COLO829 (cell line): Measurements from ENCODE around the gene AURKB.
"Not testable (repeated sequence)": the region's sequence is repeated elsewhere in the genome, so short reads cannot be mapped to it uniquely, and the experiment has no call there.

ENCODE experiments used
- DNase-seq: peaks from one replicate; pipeline ENCODE4 v3.0.0; 2012; ENCODE audit warnings: low spot score

The AURKB gene

DNA sequence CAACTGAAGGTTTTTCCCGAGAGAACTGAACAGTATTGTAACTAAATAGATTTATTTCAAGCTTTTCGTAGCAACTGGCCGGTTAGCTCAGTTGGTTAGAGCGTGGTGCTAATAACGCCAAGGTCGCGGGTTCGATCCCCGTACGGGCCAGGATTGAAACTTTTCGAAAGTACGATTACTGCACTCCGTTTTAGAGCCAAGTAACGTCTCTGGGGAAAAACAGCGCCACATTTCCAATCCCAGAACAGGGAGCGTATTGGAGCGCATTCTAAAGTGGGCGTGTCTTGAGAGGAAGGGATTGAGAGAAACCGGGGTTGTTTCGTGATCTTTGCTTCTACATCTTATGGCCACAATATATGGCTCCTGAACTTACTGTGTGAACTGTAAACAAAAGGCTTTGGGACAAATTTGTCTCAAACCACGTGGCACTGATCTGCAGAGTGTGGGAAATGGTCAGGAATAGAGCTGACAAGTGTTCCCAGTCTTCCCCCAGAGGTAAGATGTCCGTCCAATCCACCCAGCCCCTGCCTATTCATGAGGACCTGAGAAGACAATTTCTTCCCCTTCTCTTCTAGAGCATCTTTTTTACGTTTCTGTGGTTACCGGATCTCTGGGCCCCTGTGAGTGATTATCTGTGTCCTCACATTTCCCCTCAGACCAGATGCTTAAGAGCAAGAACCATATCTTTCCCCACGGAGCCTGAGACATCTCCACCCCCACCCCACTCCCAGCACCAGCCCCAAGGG lies 22.7 kb downstream of the AURKB start:
- peak; percentile 97 for DNase-seq

DNA sequence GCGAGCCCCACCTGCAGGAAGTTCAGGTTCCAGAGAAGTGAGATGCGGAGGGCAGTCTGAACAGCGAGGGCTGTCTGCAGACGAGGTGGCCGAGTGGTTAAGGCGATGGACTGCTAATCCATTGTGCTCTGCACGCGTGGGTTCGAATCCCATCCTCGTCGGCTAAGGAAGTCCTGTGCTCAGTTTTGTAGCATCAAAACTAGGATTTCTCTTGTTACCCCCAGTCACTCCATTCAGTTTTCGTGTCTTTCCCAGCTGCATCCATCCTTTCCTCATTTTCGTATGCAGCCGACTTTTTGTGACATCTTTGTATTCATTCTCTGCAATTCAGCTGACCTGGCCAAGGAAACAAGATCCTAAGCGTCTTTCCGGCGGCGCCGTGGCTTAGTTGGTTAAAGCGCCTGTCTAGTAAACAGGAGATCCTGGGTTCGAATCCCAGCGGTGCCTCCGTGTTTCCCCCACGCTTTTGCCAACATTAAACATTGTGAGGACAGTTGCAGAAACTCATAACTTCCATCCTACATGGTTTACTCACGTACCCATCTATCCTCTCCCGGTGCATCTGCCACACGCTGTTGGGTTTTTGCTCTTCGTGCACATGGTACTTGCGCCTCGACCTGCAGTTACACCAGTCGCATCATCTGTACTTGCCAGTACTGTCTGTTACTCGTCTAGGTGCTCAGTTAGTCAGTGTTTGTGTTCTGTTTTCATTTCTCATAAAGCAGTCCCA lies 23.4 kb downstream of the AURKB start:
- peak; percentile 91 for DNase-seq

GRCh38 chr17:8186446-8186786 lies 24.0 kb downstream of the AURKB start:
- DNase-seq: no peak

- peak; percentile 77 for DNase-seq
These were observed 24.6 kb downstream of the AURKB start for GRCh38 chr17:8185582-8186445.

- DNase-seq: no peak
These were observed 33.2 kb downstream of the AURKB start for GRCh38 chr17:8176998-8177731.

GRCh38 chr17:8176197-8176940 lies 34.0 kb downstream of the AURKB start, which contains the start of gene TMEM107:
Gene TMEM107 (minus strand): TSS chr17:8176380. CDS start chr17:8176286, 94 bp downstream.
- DNase-seq: peak; percentile 65

DNA sequence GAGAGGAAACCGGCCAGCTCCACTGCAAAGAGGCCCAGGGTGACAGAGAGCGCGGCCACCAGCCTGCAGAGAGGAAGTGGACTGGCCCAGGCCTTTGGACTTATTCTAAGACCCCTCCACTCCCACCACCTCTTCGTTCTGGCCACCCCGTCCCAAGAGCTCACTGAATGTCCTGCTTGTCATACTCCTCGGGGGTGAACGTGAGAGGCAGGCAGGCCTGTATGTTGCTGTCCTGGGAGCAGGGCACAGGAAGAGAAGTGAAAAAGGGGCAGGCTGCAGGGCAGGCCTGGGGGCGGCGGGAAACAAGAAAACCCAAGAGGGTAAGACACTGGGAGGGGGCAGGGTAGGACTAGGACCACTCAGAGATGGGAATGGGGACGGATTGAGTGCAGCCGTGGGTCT lies 34.6 kb downstream of the AURKB start:
- DNase-seq: no peak

DNA sequence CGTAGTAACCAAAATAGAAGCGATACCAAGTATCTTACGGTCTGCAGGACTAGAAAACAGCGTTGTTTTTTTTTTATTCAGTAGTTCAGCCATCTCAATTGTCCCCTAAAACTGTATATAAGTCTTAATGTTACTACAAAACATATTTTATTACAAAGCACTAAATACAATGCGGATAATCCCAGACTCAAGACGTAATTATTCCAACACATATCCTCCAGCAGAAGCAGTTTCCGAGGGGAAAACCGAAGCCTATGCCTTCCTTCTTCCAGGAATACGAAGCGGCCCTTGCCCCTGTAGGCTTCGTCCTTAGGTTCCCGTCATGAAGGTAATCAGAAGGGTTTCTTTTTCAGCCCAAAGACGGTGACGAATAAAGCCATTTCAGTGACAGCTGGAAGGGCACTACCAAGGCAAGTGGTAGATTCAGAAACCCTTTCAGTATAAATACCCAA lies 36.5 kb downstream of the AURKB start:
- DNase-seq: no peak

DNA sequence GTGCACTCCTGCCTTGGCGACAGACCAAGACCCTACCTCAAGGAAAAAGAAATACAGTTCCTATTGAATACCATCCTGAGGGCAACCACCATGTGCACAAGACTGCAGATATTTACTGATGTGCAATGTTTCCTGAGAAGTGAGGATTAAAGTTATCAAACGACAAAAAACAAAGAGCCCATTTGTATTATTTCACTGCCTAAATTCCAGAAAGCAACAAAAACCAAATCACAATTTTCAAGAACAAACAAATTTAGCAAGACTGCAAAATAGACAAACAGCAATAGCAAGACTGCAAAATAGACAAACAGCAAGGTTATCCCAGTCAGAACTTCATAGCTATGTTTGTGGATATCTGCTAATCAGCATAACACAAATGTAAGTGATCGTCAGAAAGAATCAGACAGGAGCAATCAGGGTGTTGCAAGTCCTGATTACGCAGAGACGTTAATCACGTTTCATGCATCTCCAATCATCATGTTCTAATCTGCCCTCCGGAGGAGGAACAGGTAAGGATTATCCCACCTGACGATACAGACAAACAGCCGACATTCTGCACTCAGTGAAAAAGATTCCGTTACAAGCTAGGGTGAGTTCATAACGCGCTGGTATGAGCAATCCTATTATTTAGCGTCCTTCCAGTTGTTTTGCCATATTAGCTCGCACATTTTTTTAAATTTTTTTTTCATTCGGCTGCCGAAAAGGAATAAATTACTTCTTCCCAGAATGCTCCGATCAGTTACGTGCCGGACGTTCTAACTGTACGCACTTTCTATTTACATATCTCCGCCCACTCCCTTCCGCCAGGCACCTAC lies 37.1 kb downstream of the AURKB start:
- DNase-seq: peak; percentile 94

- DNase-seq: not testable (repeated sequence)
These were observed 40.2 kb downstream of the AURKB start for GRCh38 chr17:8170186-8170585.

- DNase-seq: peak; percentile 48
These were observed 42.8 kb downstream of the AURKB start for GRCh38 chr17:8167526-8167925.

GRCh38 chr17:8166731-8167130 lies 43.6 kb downstream of the AURKB start:
- no peak for DNase-seq

- no peak for DNase-seq
These were observed 45.6 kb downstream of the AURKB start for GRCh38 chr17:8164815-8165131.

DNA sequence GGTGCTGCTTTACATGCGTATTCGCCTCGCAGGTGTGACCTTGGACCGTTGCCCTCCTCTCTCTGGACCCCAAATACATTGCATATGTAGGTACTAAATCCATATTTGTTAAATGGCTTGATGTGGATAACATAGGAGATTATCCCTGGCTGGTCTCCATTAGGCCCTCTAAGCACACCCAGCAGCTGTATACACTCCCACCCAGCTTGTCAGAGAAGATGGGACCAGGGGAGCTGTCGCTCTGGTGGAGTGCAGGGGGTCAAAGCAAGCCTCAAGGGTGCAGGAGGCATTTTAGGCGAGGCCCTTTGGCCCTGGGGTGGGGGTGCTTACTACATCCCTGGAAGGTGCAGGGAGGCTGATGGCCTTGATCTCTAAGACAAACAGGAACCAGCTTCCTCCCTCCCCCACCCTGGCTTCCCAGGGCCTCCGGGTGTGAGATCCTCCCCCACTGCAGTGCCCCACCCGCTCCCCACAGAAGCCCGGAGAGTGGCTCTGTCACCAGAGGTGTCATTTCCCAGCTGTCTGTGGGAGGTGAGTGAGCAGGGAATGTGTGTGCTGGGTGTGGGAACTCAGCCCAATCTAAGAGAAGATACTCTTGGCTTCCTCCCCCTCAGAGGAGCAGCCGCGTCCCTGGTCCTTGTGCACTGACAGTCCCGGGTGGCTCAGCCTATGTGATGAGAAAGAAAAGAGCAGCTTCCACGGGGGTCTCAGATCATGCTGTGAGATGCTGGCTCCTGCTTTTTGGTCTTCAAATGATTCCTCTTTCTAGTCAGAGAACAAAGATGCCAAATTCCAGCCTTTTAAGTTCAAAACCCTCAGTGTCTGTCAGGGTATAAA lies 46.2 kb downstream of the AURKB start:
- DNase-seq: no peak

- no peak for DNase-seq
These were observed 47.1 kb downstream of the AURKB start for GRCh38 chr17:8162997-8163977.

- DNase-seq: no peak
These were observed 48.0 kb downstream of the AURKB start, which contains the start of gene VAMP2 for GRCh38 chr17:8162233-8162996. Gene VAMP2 (minus strand): TSS chr17:8162948. CDS start chr17:8162879, 69 bp downstream.
